H1 (cell line): Measurements from ENCODE around the gene CBLB. TPM values are rescaled to one million over a fixed set of nuclear protein-coding genes. Genes with fewer than 3 reads are reported as not detected.

Experiments
- CTCF ChIA-PET: fragments of 300-600 bp; sonication (Branson Sonifier 250); formaldehyde crosslinking; loops from one replicate; lab custom pipeline; 2021; ENCODE audit not compliant: partially characterized antibody; lab: Charles Lee
- POLR2A ChIA-PET: fragments of 300-600 bp; sonication (Branson Sonifier 250); formaldehyde crosslinking; loops from one replicate; lab custom pipeline; 2021; ENCODE audit warnings: inconsistent platforms; ENCODE audit not compliant: partially characterized antibody; lab: Charles Lee
- DNase-seq, 2 experiments: peaks; one replicate each; pipeline versions ENCODE4 v3.0.0 to v3.0.0-alpha.2; 2010 to 2022; ENCODE audit warnings: low spot score in 2 of 2, low read depth in 1 of 2, mixed read lengths in 1 of 2
- FAIRE-seq: peaks from 2 replicates; lab custom pipeline; 2011; peaks lifted over from hg19 to GRCh38; lab: Jason Lieb, UNC
- H2AFZ ChIP-seq: 2 replicates; pipeline ENCODE4 v1.8.1; 2012; ENCODE audit warnings: low read length, inconsistent platforms
- H2AK5ac ChIP-seq: 2 replicates; pipeline ENCODE4 v1.6.1; 2013; ENCODE audit warnings: low read depth, low read length
- H2BK120ac ChIP-seq: replicated peaks from 2 replicates; pipeline ENCODE3; 2013; ENCODE audit warnings: low read depth, low read length, inconsistent platforms
- H2BK12ac ChIP-seq: 2 replicates; pipeline ENCODE4 v1.6.1; 2013; ENCODE audit warnings: low read depth, low read length
- H2BK15ac ChIP-seq: 2 replicates; pipeline ENCODE4 v1.6.1; 2013; ENCODE audit warnings: low read length
- H2BK20ac ChIP-seq: 2 replicates; pipeline ENCODE4 v1.6.1; 2013; ENCODE audit warnings: low read length
- H2BK5ac ChIP-seq: 2 replicates; pipeline ENCODE4 v1.6.1; 2013; ENCODE audit warnings: low read depth, low read length
- H3K14ac ChIP-seq: 2 replicates; pipeline ENCODE4 v1.6.1; 2013; ENCODE audit warnings: inconsistent platforms; ENCODE audit not compliant: insufficient read length
- H3K18ac ChIP-seq: 2 replicates; pipeline ENCODE4 v1.6.1; 2013; ENCODE audit warnings: low read length; ENCODE audit errors: extremely low read depth
- H3K23ac ChIP-seq: 2 replicates; pipeline ENCODE4 v1.6.1; 2013; ENCODE audit warnings: inconsistent platforms; ENCODE audit not compliant: insufficient read length
- H3K23me2 ChIP-seq: 2 replicates; pipeline ENCODE4 v1.6.1; 2013; ENCODE audit warnings: low read depth, low read length
- H3K27ac ChIP-seq: 2 replicates; pipeline ENCODE4 v1.6.1; 2011; ENCODE audit warnings: low read depth, low read length, inconsistent platforms
- H3K27me3 ChIP-seq, 4 experiments: replicated peaks in 1 of 4; 1 replicate in 1 of 4; 2 replicates in 3 of 4; pipeline versions ENCODE4 v1.6.1 to v1.8.1; 2011 to 2013; ENCODE audit warnings: low read length in 3 of 4, mild to moderate bottlenecking in 3 of 4, inconsistent platforms in 2 of 4, mixed read lengths in 2 of 4, moderate library complexity in 1 of 4; ENCODE audit not compliant: control insufficient read depth in 3 of 4, insufficient read depth in 3 of 4; ENCODE audit errors: extremely low read depth in 1 of 4
- H3K36me3 ChIP-seq, 4 experiments: 2 replicates each; pipeline versions ENCODE4 v1.6.1 to v1.8.1; 2011 to 2013; ENCODE audit warnings: mild to moderate bottlenecking in 4 of 4, low read length in 3 of 4, moderate library complexity in 2 of 4, control low read depth in 1 of 4, inconsistent platforms in 1 of 4; ENCODE audit not compliant: insufficient read depth in 4 of 4, control insufficient read depth in 2 of 4
- H3K4ac ChIP-seq: replicated peaks from 2 replicates; pipeline ENCODE3; 2013; ENCODE audit warnings: low read length, low read depth, mixed read lengths, inconsistent platforms; ENCODE audit not compliant: insufficient read length
- H3K4me1 ChIP-seq, 4 experiments: replicated peaks in 1 of 4; 1 replicate in 1 of 4; 2 replicates in 3 of 4; pipeline versions ENCODE4 v1.6.1 to v1.8.1; 2011 to 2013; ENCODE audit warnings: low read length in 3 of 4, inconsistent platforms in 2 of 4, mixed read lengths in 1 of 4; ENCODE audit not compliant: insufficient read depth in 4 of 4, control insufficient read depth in 3 of 4
- H3K4me2 ChIP-seq, 2 experiments: 2 replicates each; pipeline versions ENCODE4 v1.6.1 to v1.8.1; 2011 to 2013; ENCODE audit warnings: low read depth in 2 of 2, low read length in 2 of 2, control low read depth in 1 of 2, inconsistent platforms in 1 of 2, mild to moderate bottlenecking in 1 of 2; ENCODE audit not compliant: insufficient read depth in 1 of 2
- H3K4me3 ChIP-seq, 4 experiments: fragments of 200-600, 300-600 bp in 1 of 4; sonication (generic), shearing (Covaris generic), sonication (Bioruptor Twin) in 1 of 4; 2 replicates each; pipeline versions ENCODE4 v1.5.1 to v1.8.1; 2011 to 2016; ENCODE audit warnings: low read length in 4 of 4, low read depth in 3 of 4, control low read depth in 2 of 4, inconsistent platforms in 2 of 4, mild to moderate bottlenecking in 2 of 4, mixed read lengths in 1 of 4, moderate library complexity in 1 of 4; ENCODE audit not compliant: insufficient read depth in 2 of 4; ENCODE audit errors: extremely low read depth in 1 of 4
- H3K56ac ChIP-seq: replicated peaks from 2 replicates; pipeline ENCODE3; 2013; ENCODE audit warnings: low read depth, mild to moderate bottlenecking, mixed read lengths, low read length, inconsistent platforms; ENCODE audit not compliant: insufficient read length
- H3K79me1 ChIP-seq: 2 replicates; pipeline ENCODE4 v1.6.1; 2013; ENCODE audit warnings: low read depth, low read length, control low read depth
- H3K79me2 ChIP-seq, 2 experiments: 2 replicates each; pipeline versions ENCODE4 v1.6.1 to v1.8.1; 2012 to 2013; ENCODE audit warnings: low read length in 2 of 2, mild to moderate bottlenecking in 2 of 2, inconsistent platforms in 1 of 2; ENCODE audit not compliant: insufficient read depth in 2 of 2, control insufficient read depth in 1 of 2
- H3K9ac ChIP-seq, 4 experiments: replicated peaks in 1 of 4; 1 replicate in 1 of 4; 2 replicates in 3 of 4; pipeline versions ENCODE4 v1.6.1 to v1.8.1; 2011 to 2013; ENCODE audit warnings: low read depth in 3 of 4, low read length in 3 of 4, control low read depth in 2 of 4, mild to moderate bottlenecking in 2 of 4, moderate library complexity in 2 of 4, inconsistent platforms in 1 of 4; ENCODE audit errors: extremely low read depth in 1 of 4
- H3K9me3 ChIP-seq, 2 experiments: 2 replicates each; pipeline versions ENCODE4 v1.6.1 to v1.8.1; 2012 to 2013; ENCODE audit warnings: mild to moderate bottlenecking in 2 of 2, moderate library complexity in 2 of 2, control low read depth in 1 of 2, inconsistent platforms in 1 of 2, low read depth in 1 of 2, low read length in 1 of 2, mixed read lengths in 1 of 2; ENCODE audit not compliant: insufficient read depth in 2 of 2
- H4K20me1 ChIP-seq, 2 experiments: replicated peaks in 1 of 2; 2 replicates each; pipeline versions ENCODE3 to v1.8.1; 2011 to 2013; ENCODE audit warnings: inconsistent platforms in 2 of 2, low read length in 2 of 2, mild to moderate bottlenecking in 1 of 2; ENCODE audit not compliant: insufficient read depth in 2 of 2, control insufficient read depth in 1 of 2
- H4K5ac ChIP-seq: 2 replicates; pipeline ENCODE4 v1.6.1; 2013; ENCODE audit warnings: low read length, low read depth, mixed read lengths, inconsistent platforms; ENCODE audit not compliant: insufficient read length
- H4K8ac ChIP-seq: 2 replicates; pipeline ENCODE4 v1.8.0; 2013; ENCODE audit warnings: mild to moderate bottlenecking, moderate library complexity, low read length, inconsistent platforms; ENCODE audit not compliant: insufficient read depth; ENCODE audit errors: extremely low read depth
- H4K91ac ChIP-seq: replicated peaks from 2 replicates; pipeline ENCODE3; 2013; ENCODE audit warnings: low read length, mixed read lengths, inconsistent platforms; ENCODE audit not compliant: insufficient read length
- POLR2A ChIP-seq, 2 experiments: IDR thresholded peaks; 1 replicate in 1 of 2; 2 replicates in 1 of 2; pipeline ENCODE4 v1.6.1; 2011; ENCODE audit warnings: low read depth in 2 of 2, low read length in 2 of 2, mild to moderate bottlenecking in 2 of 2; ENCODE audit errors: control extremely low read depth in 1 of 2
- SIN3A ChIP-seq, 2 experiments: IDR thresholded peaks in 1 of 2; conservative IDR thresholded peaks in 1 of 2; 2 replicates each; pipeline ENCODE4 v1.6.1; 2011 to 2012; ENCODE audit warnings: low read length in 2 of 2, improper control_type of control experiment in 1 of 2, low read depth in 1 of 2, mild to moderate bottlenecking in 1 of 2
- SIRT6 ChIP-seq: IDR thresholded peaks from one replicate; pipeline ENCODE4 v1.7.1; 2012; ENCODE audit warnings: low read length, inconsistent platforms
- SP2 ChIP-seq: IDR thresholded peaks from 2 replicates; pipeline ENCODE4 v1.6.1; 2012; ENCODE audit warnings: mild to moderate bottlenecking, low read length, inconsistent platforms
- TEAD4 ChIP-seq: IDR thresholded peaks from 2 replicates; pipeline ENCODE4 v1.6.1; 2012; ENCODE audit warnings: low read depth, low read length, inconsistent platforms, mixed read lengths
- WGBS, 2 experiments: shearing (Covaris generic) in 1 of 2; methylation state at CpG; one replicate each; pipeline versions ENCODE4 v1.1.6 to v1.1.7; 2013 to 2015; ENCODE audit warnings: low lambda C conversion rate in 2 of 2, mixed read lengths in 2 of 2, inconsistent platforms in 1 of 2, low coverage in 1 of 2, missing lambda C conversion rate in 1 of 2; ENCODE audit not compliant: insufficient replicate concordance in 2 of 2, insufficient coverage in 1 of 2, insufficient read length in 1 of 2; ENCODE audit errors: extremely low coverage in 1 of 2, missing lambda C conversion rate in 1 of 2; 5-methylcytosine and 5-hydroxymethylcytosine counted together
- polyA plus RNA-seq, 7 experiments: library from polyadenylated mRNA; depleted of rRNA in 3 of 7; stranded (reverse) in 5 of 7; unstranded in 2 of 7; fragments of >200 nt in 5 of 7; fragments of 200-250 nt in 2 of 7; gene quantifications; 1 replicate in 5 of 7; 2 replicates in 1 of 7; 4 replicates in 1 of 7; pipeline versions ENCODE4 v1.2.1 to v1.2.3, GENCODE V29; 2011 to 2013; ENCODE audit warnings: missing spikeins in 2 of 7, mixed read lengths in 2 of 7
- total RNA-seq: library from RNA; stranded (reverse); fragmentation: NEBNext Ultra II Directional; extraction: Animal tissue kit (Norgen Biotek cat#: 25700); gene quantifications from 2 replicates; pipeline ENCODE4 v1.2.1, GENCODE V29; 2021

CBLB gene
- total and polyA plus RNA-seq, 2 of the 8 experiments (the other 6 are each of a cell fraction or from before 2014, with no cell fraction given): 14.5 to 26.0 TPM

DNA sequence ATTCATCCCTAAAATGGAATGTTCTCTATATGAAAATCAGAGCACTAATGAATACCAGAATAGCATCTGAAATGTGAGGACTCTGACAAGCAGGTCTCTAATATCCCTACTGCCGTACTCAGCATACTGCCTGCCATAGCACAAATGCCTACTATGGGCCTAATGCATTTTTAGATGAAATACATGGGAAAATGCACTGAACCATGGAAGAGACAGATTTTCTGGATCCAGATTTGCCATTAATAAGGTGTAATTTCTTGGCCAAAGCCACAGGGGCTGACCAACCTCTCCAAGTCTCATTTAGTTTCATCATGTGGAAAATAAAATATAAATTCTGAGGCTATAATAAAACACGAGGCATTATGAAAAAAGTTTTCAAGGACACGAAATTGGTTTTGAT is 123.8 kb downstream of the CBLB start:
- no peak overlapping the region for H2BK5ac ChIP-seq
- H3K9me3 ChIP-seq: no peaks in the 10 kb centered on the region
- H3K9ac ChIP-seq: no peak overlapping the region
- H3K4me2 ChIP-seq: no peak overlapping the region
- no peaks in the 10 kb centered on the region for H3K79me2 ChIP-seq
- no peak overlapping the region for H2AFZ ChIP-seq
- H3K18ac ChIP-seq: no peak overlapping the region
- no peak overlapping the region for H4K8ac ChIP-seq
- POLR2A ChIA-PET: no interaction called here
- CTCF ChIA-PET: interaction anchor here (1.1 kb wide), 1 partner anchor 30 kb away, joined by 3 read pairs; no protein-coding TSS in a partner anchor
- TF ChIP-seq SP2: no peak
- TF ChIP-seq SIRT6: no peak
- TF ChIP-seq SIN3A (conservative IDR thresholded peaks at IDR 0.05 in 1 of 2, IDR thresholded peaks at IDR 0.05 in 1 of 2; ENCODE audit: low read depth in 1 of 2, low read length in 2 of 2): no peak
- TF ChIP-seq TEAD4: no peak
- TF ChIP-seq POLR2A (IDR thresholded peaks at IDR 0.05; ENCODE audit: control extremely low read depth in 1 of 2, low read depth in 2 of 2, low read length in 2 of 2): no peak
- FAIRE-seq (no peak), DNase-seq (no peak)
- H3K27ac ChIP-seq: no peak overlapping the region
- no peak overlapping the region for H2AK5ac ChIP-seq
- no peak overlapping the region for H3K4ac ChIP-seq
- H3K23ac ChIP-seq: no peak overlapping the region
- H3K79me1 ChIP-seq: no peaks in the 10 kb centered on the region
- H3K23me2 ChIP-seq: no peaks in the 10 kb centered on the region
- no peak overlapping the region for H3K14ac ChIP-seq
- no peak overlapping the region for H3K56ac ChIP-seq
- H3K36me3 ChIP-seq: peaks cover 0 to 9% (median 1%) of the 10 kb centered on the region in 4 experiments; a peak in 3 of 8 replicates
- no peak overlapping the region for H2BK15ac ChIP-seq
- 92% methylated on average over 3 of the region's 3 CpGs; no CpG with 5 or more reads in 1 of the 2 experiments for WGBS, 2 experiments
- H2BK12ac ChIP-seq: no peak overlapping the region
- H2BK120ac ChIP-seq: no peak overlapping the region
- no peak overlapping the region for H4K91ac ChIP-seq
- no peaks in the 10 kb centered on the region for H4K20me1 ChIP-seq
- H3K27me3 ChIP-seq: no peaks in the 10 kb centered on the region
- H3K4me1 ChIP-seq: peaks cover 0 to 5% (median 0%) of the 10 kb centered on the region in 4 experiments; a peak in 1 of 7 replicates
- no peak overlapping the region for H2BK20ac ChIP-seq
- H4K5ac ChIP-seq: no peak overlapping the region
- H3K4me3 ChIP-seq: no peak overlapping the region
